HS-27A (cell line): ENCODE data around the gene DNTT.

Experiments
- DNase-seq: peaks from one replicate; pipeline ENCODE4 v3.0.0-alpha.2; 2012; ENCODE audit warnings: low read depth, missing footprints

The DNTT gene

GRCh38 chr10:96309628-96310320 lies 5.5 kb downstream of the DNTT start:
- DNase-seq, result no peak

GRCh38 chr10:96310321-96310669 lies 6.1 kb downstream of the DNTT start:
- no peak for DNase-seq

GRCh38 chr10:96311180-96311715 lies 7.0 kb downstream of the DNTT start:
- DNase-seq, result no peak

GRCh38 chr10:96313344-96313743 lies 9.1 kb downstream of the DNTT start:
- no peak for DNase-seq

GRCh38 chr10:96317067-96317833 lies 13.0 kb downstream of the DNTT start:
- DNase-seq, result no peak

GRCh38 chr10:96319754-96320474 lies 15.7 kb downstream of the DNTT start:
- DNase-seq, result no peak

GRCh38 chr10:96321822-96322221 lies 17.6 kb downstream of the DNTT start:
- DNase-seq, result no peak

GRCh38 chr10:96322275-96322674 lies 18.0 kb downstream of the DNTT start:
- DNase-seq, result no peak

GRCh38 chr10:96324447-96324846 lies 20.2 kb downstream of the DNTT start:
- no peak for DNase-seq

- DNase-seq, result no peak
Observed at GRCh38 chr10:96325719-96326373, 21.6 kb downstream of the DNTT start.

- DNase-seq, result no peak
Observed at GRCh38 chr10:96327462-96327861, 23.2 kb downstream of the DNTT start.

GRCh38 chr10:96333101-96333500 lies 28.9 kb downstream of the DNTT start:
- DNase-seq, result no peak

GRCh38 chr10:96334616-96335526 lies 30.6 kb downstream of the DNTT start:
- DNase-seq, result peak; percentile 9

GRCh38 chr10:96337106-96337505 lies 32.9 kb downstream of the DNTT start:
- no peak for DNase-seq

GRCh38 chr10:96338279-96338925 lies 34.2 kb downstream of the DNTT start:
- DNase-seq, result no peak

- DNase-seq, result no peak
Observed at GRCh38 chr10:96339383-96339782, 35.1 kb downstream of the DNTT start.

GRCh38 chr10:96339956-96340904 lies 36.0 kb downstream of the DNTT start:
- DNase-seq, result peak; percentile 12

GRCh38 chr10:96341219-96342182 lies 37.3 kb downstream of the DNTT start:
- DNase-seq, result no peak
